Right lobe of liver (tissue), 6 donors: ENCODE data around the gene PIEZO2. TPM values are rescaled to one million over a fixed set of nuclear protein-coding genes. Genes with fewer than 3 reads are reported as not detected.

ENCODE experiments used
- ATAC-seq, 4 donors: fragments of 200-7000 bp; cut with Tn5 transposase; one replicate each; pipeline ENCODE4 v1.9.1; 2020; ENCODE audit warnings: mild to moderate bottlenecking in 4 of 4, moderate library complexity in 4 of 4
- DNase-seq, 3 donors: peaks; one replicate each; pipeline ENCODE4 v3.0.0-alpha.2; 2020
- H3K27ac ChIP-seq, 3 donors: fragments of 200-600 bp; one replicate each; pipeline ENCODE4 v1.8.0; 2022
- H3K27me3 ChIP-seq, 2 donors: fragments of 200-600 bp; one replicate each; pipeline ENCODE4 v1.8.0; 2022
- H3K36me3 ChIP-seq, 4 donors: fragments of 200-600 bp; sonication (generic) in 1 of 4; one replicate each; pipeline versions ENCODE4 v1.5.1 to v1.8.0; 2017 to 2022; ENCODE audit warnings: control low read depth in 1 of 4
- H3K4me1 ChIP-seq, 4 donors: fragments of 200-600 bp; sonication (generic) in 1 of 4; one replicate each; pipeline versions ENCODE4 v1.5.1 to v1.8.0; 2017 to 2022; ENCODE audit warnings: control low read depth in 1 of 4
- H3K4me3 ChIP-seq, 3 donors: fragments of 200-600 bp; one replicate each; pipeline ENCODE4 v1.8.0; 2022
- H3K9me3 ChIP-seq, 4 donors: fragments of 200-600 bp; sonication (generic) in 1 of 4; one replicate each; pipeline versions ENCODE4 v1.5.1 to v1.8.0; 2017 to 2022; ENCODE audit warnings: control low read depth in 1 of 4
- CTCF ChIP-seq, 4 donors: fragments of 200-600 bp in 3 of 4; fragments of 450-650 bp in 1 of 4; IDR thresholded peaks; one replicate each; pipeline versions ENCODE4 v1.5.1 to v1.8.0; 2016 to 2022; ENCODE audit warnings: antibody characterized with exemption in 4 of 4, mild to moderate bottlenecking in 2 of 4
- POLR2A ChIP-seq: fragments of 450-650 bp; IDR thresholded peaks from one replicate; pipeline ENCODE4 v1.6.1; 2017; ENCODE audit warnings: antibody characterized with exemption, mild to moderate bottlenecking
- WGBS: methylation state at CpG from one replicate; pipeline ENCODE4 v1.1.6; 2018; ENCODE audit warnings: low coverage, low lambda C conversion rate; ENCODE audit not compliant: insufficient coverage; ENCODE audit errors: missing lambda C conversion rate; 5-methylcytosine and 5-hydroxymethylcytosine counted together
- intact Hi-C, 2 donors: fragments of 100-400 bp; cut with DNase I; formaldehyde crosslinking; loops; one replicate each; pipeline versions ENCODE4 v1.11.2 to v1.14.1; 2022
- total RNA-seq, 6 experiments: library from RNA; depleted of rRNA in 2 of 6; stranded (reverse); fragments of >200 nt in 2 of 6; fragmentation: NEBNext Ultra II Directional in 3 of 6; extraction: Animal tissue kit (Norgen Biotek cat#: 25700) in 3 of 6; gene quantifications; one replicate each; pipeline versions ENCODE4 v1.1.0 to v1.2.4, GENCODE V29; 2016 to 2023
- donor health status: DM: no; HTN: yes; CAD: no.
- donor health status: DM: no; HTN: no; CAD: no.
- donor health status: DM: no; HTN: no; CAD: no.
- donor health status: DM: no; HTN: yes; CAD: no.
- donor health status: DM: no; HTN: yes; CAD: no.

PIEZO2 gene
- total RNA-seq, 6 experiments from 2014 or later, result 6.6 to 16.9 (median 10.1) TPM

GRCh38 chr18:10718809-10719208, 430.6 kb downstream of the PIEZO2 start:
- WGBS, result 87% methylated on average over 3 of the region's 3 CpGs
- H3K36me3 ChIP-seq, result no peaks in the 10 kb centered on the region
- no peaks in the 10 kb centered on the region for H3K27me3 ChIP-seq
- no peak for ATAC-seq
- H3K4me3 ChIP-seq, result no peak overlapping the region
- H3K27ac ChIP-seq, result no peak overlapping the region
- H3K4me1 ChIP-seq, result no peaks in the 10 kb centered on the region
- no peaks in the 10 kb centered on the region for H3K9me3 ChIP-seq
- no peak for TF ChIP-seq POLR2A
- no peak for TF ChIP-seq CTCF (IDR thresholded peaks at IDR 0.05)
- intact Hi-C loops, result no loop called here
- no peak for DNase-seq

GRCh38 chr18:10715791-10716190, 433.6 kb downstream of the PIEZO2 start:
- H3K4me3 ChIP-seq, result no peak overlapping the region
- H3K9me3 ChIP-seq, result no peaks in the 10 kb centered on the region
- no peaks in the 10 kb centered on the region for H3K27me3 ChIP-seq
- intact Hi-C loops, result no loop called here
- ATAC-seq (no peak), DNase-seq (no peak)
- no peaks in the 10 kb centered on the region for H3K4me1 ChIP-seq
- H3K36me3 ChIP-seq, result no peaks in the 10 kb centered on the region
- WGBS, result 86% methylated on average over 6 of the region's 9 CpGs
- no peak for TF ChIP-seq CTCF (IDR thresholded peaks at IDR 0.05)
- no peak for TF ChIP-seq POLR2A
- no peak overlapping the region for H3K27ac ChIP-seq

- no peak for ATAC-seq
- Histone ChIP-seq H3K4me1 (no peaks in the 10 kb centered on the region), H3K4me3 (no peak overlapping the region), H3K36me3 (no peaks in the 10 kb centered on the region), H3K27ac (no peak overlapping the region), H3K9me3 (no peaks in the 10 kb centered on the region), H3K27me3 (no peaks in the 10 kb centered on the region)
- DNase-seq, result no peak
- TF ChIP-seq CTCF (IDR thresholded peaks at IDR 0.05) (no peak), POLR2A (no peak)
- 86% methylated on average over 2 of the region's 2 CpGs for WGBS
- intact Hi-C loops, result no loop called here
Observed at GRCh38 chr18:10713409-10713808, 436.0 kb downstream of the PIEZO2 start.

GRCh38 chr18:10707294-10707693, 442.1 kb downstream of the PIEZO2 start:
- ATAC-seq (no peak), DNase-seq (no peak)
- WGBS, result 67% methylated on average over 5 of the region's 6 CpGs
- no peaks in the 10 kb centered on the region for H3K27me3 ChIP-seq
- H3K4me1 ChIP-seq, result no peaks in the 10 kb centered on the region
- H3K9me3 ChIP-seq, result no peaks in the 10 kb centered on the region
- intact Hi-C loops, result no loop called here
- no peak for TF ChIP-seq CTCF (IDR thresholded peaks at IDR 0.05)
- no peak for TF ChIP-seq POLR2A
- H3K27ac ChIP-seq, result no peak overlapping the region
- H3K36me3 ChIP-seq, result no peaks in the 10 kb centered on the region
- H3K4me3 ChIP-seq, result no peak overlapping the region

- DNase-seq (no peak), ATAC-seq (peak in 3 of 4 donors; percentile 47 to 66 (median 47))
- H3K9me3 ChIP-seq, result no peaks in the 10 kb centered on the region
- intact Hi-C loops, result no loop called here
- no peak overlapping the region for H3K27ac ChIP-seq
- no CpG with 5 or more reads among the region's 3 CpGs for WGBS
- H3K4me3 ChIP-seq, result no peak overlapping the region
- no peak for TF ChIP-seq POLR2A
- no peak for TF ChIP-seq CTCF (IDR thresholded peaks at IDR 0.05)
- no peaks in the 10 kb centered on the region for H3K36me3 ChIP-seq
- H3K4me1 ChIP-seq, result peaks cover 0 to 3% (median 0%) of the 10 kb centered on the region in 4 donors
- H3K27me3 ChIP-seq, result no peaks in the 10 kb centered on the region
Observed at GRCh38 chr18:10705786-10706185, 443.6 kb downstream of the PIEZO2 start.
